Inferior parietal cortex (tissue), 1 donor: ENCODE results near the gene CKAP5.

ENCODE experiments used
- DNase-seq: peaks from one replicate; pipeline ENCODE4 v3.0.0-alpha.2; 2016; ENCODE audit errors: extremely low spot score

CKAP5 gene

GRCh38 chr11:46698597-46698996 is 147.5 kb downstream of the CKAP5 start:
- no peak for DNase-seq

- DNase-seq: no peak
Observed at GRCh38 chr11:46697723-46698122, 148.4 kb downstream of the CKAP5 start.

GRCh38 chr11:46697303-46697702 is 148.8 kb downstream of the CKAP5 start:
- peak; percentile 56 for DNase-seq

DNA sequence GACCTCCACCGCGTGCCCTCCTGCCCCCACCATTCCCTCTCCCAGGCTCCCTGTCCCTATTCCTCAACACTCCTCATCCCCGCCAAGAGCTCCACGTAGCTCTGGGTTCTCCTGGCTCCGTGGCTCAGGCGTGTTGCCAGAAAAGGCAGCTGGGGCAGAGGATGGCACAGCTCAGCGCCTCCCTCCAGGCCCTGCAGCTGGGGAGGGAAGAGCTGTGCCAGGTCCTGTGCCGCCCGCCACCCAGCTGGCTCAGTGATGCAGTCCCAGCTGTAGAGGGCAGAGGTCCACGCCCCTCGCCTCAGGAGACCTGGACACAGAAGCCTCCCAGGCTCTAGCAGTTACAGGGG is 149.9 kb downstream of the CKAP5 start:
- DNase-seq: peak; percentile 92

DNA sequence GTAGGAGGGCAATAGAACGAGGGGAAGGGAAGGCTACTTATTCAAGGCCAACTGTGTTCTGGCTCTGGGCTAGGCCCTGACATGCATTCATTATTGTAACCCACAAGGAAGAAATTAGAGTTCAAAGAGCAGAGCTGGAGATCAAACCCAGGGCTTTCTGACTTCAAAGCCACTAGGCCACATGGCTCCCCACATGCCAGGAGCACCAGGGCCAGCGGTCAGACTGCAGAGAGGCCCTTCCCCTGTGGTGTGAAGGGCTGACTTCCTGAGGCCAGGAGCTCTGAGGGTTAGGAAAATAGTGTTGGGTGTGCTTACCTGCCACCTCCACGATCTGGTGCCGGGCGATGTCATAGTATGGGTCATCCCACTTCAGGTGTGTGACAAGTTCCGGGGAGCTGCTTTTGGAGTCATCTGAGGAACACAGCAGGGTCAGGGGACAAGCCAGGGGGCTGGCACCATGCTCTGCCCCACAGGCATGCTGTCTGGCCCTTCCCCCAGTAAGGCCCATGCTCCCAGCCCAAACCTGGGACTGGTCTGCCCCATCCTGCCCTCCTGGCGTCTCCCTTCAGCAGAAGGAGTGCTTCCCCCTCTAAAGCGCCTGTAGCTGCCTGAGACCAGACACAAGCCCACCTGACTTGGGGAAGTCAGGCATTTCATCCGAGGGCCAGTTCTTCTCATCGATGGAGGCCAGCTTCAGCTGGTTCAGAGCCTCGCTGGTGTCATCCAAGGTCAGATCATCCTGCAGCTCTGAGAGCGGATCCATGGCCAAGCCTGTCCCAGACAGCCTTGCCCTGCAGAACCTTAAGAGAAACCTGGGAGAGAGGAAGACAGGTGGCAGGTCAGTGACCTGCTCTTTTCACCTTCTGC is 150.5 kb downstream of the CKAP5 start:
- no peak for DNase-seq

GRCh38 chr11:46694607-46695006 is 151.5 kb downstream of the CKAP5 start:
- DNase-seq: no peak

- DNase-seq: no peak
Observed at GRCh38 chr11:46694072-46694471, 152.0 kb downstream of the CKAP5 start.

DNA sequence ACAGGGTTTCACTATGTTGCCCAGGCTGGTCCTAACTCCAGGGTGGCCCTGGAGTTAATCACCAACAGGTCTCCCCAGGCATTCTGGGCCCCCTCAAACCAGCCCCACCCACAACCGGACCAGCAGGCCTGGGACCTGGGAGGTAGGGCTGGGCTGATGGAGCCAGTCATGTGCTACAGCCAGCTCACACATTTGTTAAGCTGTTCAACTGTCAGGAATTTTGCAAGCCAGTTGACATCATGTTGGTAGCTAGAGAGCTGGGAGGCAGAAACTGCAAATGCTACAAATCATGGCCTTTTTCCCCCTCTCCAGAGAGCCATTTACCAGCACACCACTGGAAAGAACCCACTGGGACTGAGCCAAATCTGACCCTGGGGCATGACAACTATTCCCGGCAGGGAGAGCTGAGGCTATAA is 152.5 kb downstream of the CKAP5 start:
- no peak for DNase-seq
